Activated T-helper 2 cell treated with anti-CD3 and anti-CD28 coated beads, Interferon-gamma antibody, Interleukin-2, Interleukin-4, amounts not matched to agents 10 μg/mL and 5 μg/mL and 100 μg/mL, durations not matched to agents 14 hours and 24 hours and 36 hours (primary cell): ENCODE data around the gene HPD. TPM values are rescaled to one million over a fixed set of nuclear protein-coding genes. Genes with fewer than 3 reads are reported as not detected.

Experiments
- DNase-seq: peaks from one replicate; pipeline ENCODE4 v3.0.0; 2021; ENCODE audit warnings: low spot score
- H3K27ac Mint-ChIP-seq: one replicate; pipeline ENCODE4 v1.8.0; 2021; ENCODE audit warnings: mixed read lengths
- H3K27me3 Mint-ChIP-seq: one replicate; pipeline ENCODE4 v1.8.0; 2021; ENCODE audit warnings: low read depth, mixed read lengths
- H3K36me3 Mint-ChIP-seq: one replicate; pipeline ENCODE4 v1.8.0; 2021; ENCODE audit warnings: low read depth, mixed read lengths
- H3K4me1 Mint-ChIP-seq: one replicate; pipeline ENCODE4 v1.8.0; 2021; ENCODE audit warnings: low read depth, mixed read lengths
- H3K4me3 Mint-ChIP-seq: one replicate; pipeline ENCODE4 v1.8.0; 2021; ENCODE audit warnings: low read depth, mild to moderate bottlenecking, moderate library complexity, mixed read lengths
- H3K9me3 Mint-ChIP-seq: one replicate; pipeline ENCODE4 v1.8.0; 2021; ENCODE audit warnings: mixed read lengths
- intact Hi-C: fragments of 100-400 bp; cut with micrococcal nuclease; formaldehyde crosslinking; loops from one replicate; pipeline ENCODE4 v1.15.1; 2023
- total RNA-seq: library from RNA; stranded (reverse); gene quantifications from 2 replicates; pipeline ENCODE4 v1.2.3, GENCODE V29; 2022

Gene HPD
- total RNA-seq, 1 donor from 2014 or later: not detected

DNA sequence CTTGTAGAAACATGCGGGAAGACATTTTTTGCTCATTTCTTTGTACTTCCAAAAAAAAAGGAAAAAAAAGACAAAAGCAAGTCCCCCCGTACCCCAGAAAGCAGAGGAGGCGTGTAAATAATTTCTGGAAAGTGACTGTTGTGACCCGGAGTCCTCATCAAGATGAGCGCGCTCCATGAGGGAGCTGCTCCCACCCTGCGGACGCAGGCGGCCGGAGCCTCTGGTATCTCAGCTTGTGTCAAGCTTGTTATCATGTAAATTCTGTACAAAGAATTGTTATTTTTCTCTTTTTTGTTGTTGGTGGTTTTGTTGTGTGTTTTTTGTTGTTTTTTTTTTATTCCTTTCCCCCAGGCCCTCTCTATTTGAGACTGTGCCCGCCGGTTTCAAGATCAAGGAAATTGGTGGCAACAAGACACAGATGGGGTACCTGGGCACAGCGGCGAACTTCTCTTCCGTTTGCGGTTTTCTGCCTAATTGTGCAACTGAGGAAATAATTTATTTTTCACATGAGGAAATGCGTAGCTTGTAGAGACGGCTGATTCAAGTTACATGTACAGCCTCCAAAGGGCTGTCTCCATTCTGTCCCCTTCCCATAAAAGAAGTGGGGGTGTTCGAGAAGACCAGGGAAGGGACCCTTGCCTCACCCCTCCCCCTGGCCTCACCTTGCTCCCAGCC lies 27.0 kb downstream of the HPD start:
- Mint-ChIP-seq H3K9me3 (no peaks in the 10 kb centered on the region), H3K36me3 (peaks cover 44% of the 10 kb centered on the region), H3K27me3 (no peaks in the 10 kb centered on the region), H3K4me3 (no peak overlapping the region), H3K4me1 (no peaks in the 10 kb centered on the region), H3K27ac (no peak overlapping the region)
- no peak for DNase-seq
- intact Hi-C loops: loop anchor here (10.0 kb wide), 1 partner anchor 393 kb away; the partner anchor contains the start of gene DIABLO

DNA sequence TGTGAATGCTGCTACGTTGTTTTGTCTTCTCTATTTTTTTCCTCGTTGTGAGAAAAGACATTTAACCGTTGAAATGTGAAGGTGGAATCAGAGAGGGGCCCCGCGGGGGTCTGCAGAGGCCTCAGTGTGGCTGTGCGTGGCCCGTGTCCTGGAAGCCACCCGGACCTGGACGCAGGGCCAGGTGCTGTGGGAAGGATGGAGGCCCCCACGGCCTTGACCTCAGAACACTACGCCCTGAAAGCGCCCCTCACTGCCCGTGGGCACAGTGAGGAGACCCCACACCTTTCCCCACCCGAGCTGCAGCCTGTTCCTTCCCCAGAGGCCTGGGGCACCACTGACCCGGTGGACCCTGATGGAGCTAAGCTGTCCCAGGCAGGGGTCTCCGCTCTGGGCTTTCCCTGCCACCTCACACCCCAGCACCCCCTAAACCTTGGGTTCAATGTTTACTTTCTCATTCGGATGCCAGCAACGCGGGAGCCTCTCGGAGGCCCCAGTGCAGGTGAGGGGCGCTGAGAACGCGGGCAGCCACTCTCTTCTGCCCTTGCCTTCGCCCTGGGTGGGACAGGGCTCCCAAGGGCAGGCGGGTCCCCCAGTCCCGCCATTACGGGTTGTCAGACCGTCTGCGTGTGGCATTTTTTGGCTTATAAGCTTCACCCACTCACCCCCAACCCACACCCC lies 27.9 kb downstream of the HPD start:
- Mint-ChIP-seq H3K27me3 (no peaks in the 10 kb centered on the region), H3K27ac (no peak overlapping the region), H3K36me3 (peaks cover 52% of the 10 kb centered on the region), H3K4me3 (no peak overlapping the region), H3K9me3 (no peaks in the 10 kb centered on the region), H3K4me1 (no peaks in the 10 kb centered on the region)
- no peak for DNase-seq
- intact Hi-C loops: loop anchor here (10.0 kb wide), 1 partner anchor 394 kb away; the partner anchor contains the start of gene DIABLO

DNA sequence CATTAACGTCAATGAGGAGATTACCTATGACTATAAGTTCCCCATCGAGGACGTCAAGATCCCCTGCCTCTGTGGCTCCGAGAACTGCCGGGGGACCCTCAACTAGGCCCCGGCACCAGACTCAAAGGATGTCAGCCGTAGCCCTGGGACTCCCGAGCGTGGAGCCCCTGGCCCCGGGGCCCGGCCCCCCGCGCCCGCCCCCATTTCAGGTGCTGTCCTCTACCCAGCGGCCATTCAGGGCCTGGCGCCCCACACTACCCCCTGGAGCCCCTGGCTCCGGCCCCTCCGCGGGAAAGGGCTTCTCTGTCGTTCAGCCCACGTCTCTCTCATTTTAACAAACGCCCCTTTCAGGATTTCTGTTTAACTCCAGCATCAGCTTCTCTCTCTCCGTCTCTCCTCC lies 28.5 kb downstream of the HPD start:
- Mint-ChIP-seq H3K9me3 (no peaks in the 10 kb centered on the region), H3K27me3 (no peaks in the 10 kb centered on the region), H3K4me1 (no peaks in the 10 kb centered on the region), H3K27ac (no peak overlapping the region), H3K4me3 (no peak overlapping the region), H3K36me3 (peaks cover 55% of the 10 kb centered on the region)
- intact Hi-C loops: loop anchor here (10.0 kb wide), 1 partner anchor 395 kb away; the partner anchor contains the start of gene DIABLO
- no peak for DNase-seq

DNA sequence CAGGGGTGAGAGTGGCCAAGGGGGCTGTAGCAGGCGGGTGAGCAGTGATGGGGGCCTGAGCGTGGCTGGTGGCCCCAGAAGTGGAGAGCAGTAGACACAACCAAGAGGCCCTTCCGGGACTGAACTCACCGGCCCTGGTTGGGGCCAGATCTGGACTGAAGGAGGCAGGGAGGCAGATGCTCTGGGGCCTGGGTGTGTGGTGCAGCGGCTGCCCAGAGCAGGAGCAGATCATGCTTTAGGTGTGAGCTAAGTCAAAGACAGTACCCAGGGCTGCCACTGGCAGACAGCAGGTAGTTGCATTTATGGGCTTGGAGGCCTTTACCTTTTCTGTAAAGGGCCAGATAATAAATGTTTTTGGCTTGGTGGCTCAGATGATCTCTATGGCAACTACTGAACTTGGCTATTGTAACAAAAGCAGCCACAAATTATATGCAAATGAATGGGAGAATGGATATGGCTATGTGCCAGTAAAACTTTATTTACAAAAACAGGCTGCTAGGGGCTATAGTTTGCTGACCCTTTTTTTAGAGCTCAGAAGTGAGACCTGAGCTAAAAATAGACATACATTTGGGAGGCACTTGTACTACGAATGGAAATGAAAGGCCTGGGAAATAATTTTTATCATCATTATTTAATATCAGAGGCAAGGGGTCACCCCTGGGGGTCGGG lies 29.3 kb downstream of the HPD start:
- no peak for DNase-seq
- no peaks in the 10 kb centered on the region for H3K27me3 Mint-ChIP-seq
- intact Hi-C loops: no loop called here
- H3K4me1 Mint-ChIP-seq: no peaks in the 10 kb centered on the region
- H3K36me3 Mint-ChIP-seq: peaks cover 60% of the 10 kb centered on the region
- H3K27ac Mint-ChIP-seq: no peak overlapping the region
- H3K4me3 Mint-ChIP-seq: no peak overlapping the region
- H3K9me3 Mint-ChIP-seq: no peaks in the 10 kb centered on the region

DNA sequence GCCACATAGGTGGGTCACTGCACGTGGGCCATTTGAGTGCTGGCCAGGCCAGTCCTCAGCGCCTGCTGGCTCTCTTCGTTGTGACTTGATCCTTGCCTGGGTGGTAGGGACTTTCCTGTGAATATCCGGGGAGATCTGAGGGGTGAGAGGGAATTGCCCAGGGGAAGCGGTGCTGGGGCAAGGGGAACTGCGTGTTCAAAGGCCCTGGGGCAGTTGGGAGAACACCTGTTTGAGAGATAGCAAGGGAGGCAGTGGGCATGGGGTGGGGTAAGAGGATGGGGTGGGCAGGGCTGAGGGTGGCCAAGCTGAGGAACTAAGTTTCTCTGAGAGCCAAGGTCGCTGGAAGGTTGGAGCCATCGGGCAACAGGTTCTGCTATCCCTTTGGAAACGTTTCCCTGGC lies 29.8 kb downstream of the HPD start:
- Mint-ChIP-seq H3K9me3 (no peaks in the 10 kb centered on the region), H3K4me1 (no peaks in the 10 kb centered on the region), H3K27me3 (no peaks in the 10 kb centered on the region), H3K4me3 (no peak overlapping the region), H3K27ac (no peak overlapping the region), H3K36me3 (peaks cover 66% of the 10 kb centered on the region)
- no peak for DNase-seq
- intact Hi-C loops: no loop called here

DNA sequence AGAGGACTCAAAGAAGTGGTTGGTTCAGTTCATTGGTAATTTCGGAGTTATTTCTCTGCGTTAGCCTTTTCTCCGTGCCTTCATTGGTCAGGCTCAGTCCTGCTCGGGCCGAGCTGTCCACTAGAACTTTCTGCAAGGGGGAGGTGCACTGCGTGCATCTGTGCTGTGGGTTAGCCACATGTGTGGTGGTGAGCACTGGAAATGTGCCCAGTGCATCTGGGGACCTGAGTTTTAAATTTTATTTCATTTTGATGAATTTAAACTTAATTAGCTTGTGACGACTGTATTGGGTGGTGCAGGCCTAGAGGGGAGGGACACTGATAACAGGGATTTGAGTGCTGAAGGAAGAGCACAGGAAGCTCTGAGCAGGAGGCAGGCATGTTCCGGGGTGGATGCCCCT lies 30.4 kb downstream of the HPD start:
- Mint-ChIP-seq H3K36me3 (peaks cover 71% of the 10 kb centered on the region), H3K4me1 (no peaks in the 10 kb centered on the region), H3K27me3 (no peaks in the 10 kb centered on the region)

DNA sequence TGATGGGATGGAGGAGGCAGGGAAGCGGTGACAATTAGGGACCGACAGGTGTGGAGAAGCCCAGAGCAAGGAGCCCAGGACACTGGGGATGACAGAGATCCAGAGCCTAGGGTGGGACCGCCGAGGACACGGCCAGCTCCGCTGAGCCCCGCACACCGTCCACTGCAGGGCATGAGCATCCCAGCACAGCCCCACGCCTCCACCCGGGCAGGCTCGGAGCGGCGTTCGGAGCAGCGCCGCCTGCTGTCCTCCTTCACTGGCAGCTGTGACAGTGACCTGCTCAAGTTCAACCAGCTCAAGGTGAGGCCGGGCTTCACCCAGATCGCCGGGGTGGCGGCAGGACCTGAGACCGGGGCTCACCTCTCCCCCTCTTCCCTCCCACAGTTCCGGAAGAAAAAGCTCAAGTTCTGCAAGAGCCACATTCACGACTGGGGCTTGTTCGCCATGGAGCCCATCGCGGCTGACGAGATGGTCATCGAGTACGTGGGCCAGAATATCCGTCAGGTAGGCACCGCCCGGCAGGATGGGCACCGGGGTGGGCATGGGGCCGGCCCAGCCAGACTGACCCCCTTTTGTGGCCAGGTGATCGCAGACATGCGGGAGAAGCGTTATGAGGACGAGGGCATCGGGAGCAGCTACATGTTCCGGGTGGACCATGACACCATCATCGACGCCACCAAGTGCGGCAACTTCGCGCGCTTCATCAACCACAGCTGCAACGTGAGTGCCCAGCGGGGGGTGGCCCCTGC lies 31.1 kb downstream of the HPD start:
- Mint-ChIP-seq H3K4me3 (no peak overlapping the region), H3K36me3 (peaks cover 69% of the 10 kb centered on the region), H3K27ac (no peak overlapping the region), H3K4me1 (no peaks in the 10 kb centered on the region), H3K9me3 (no peaks in the 10 kb centered on the region), H3K27me3 (no peaks in the 10 kb centered on the region)
- intact Hi-C loops: no loop called here
- DNase-seq: no peak

More for the DNA sequence above, 30.4 kb downstream of the HPD start:
- Mint-ChIP-seq H3K9me3 (no peaks in the 10 kb centered on the region), H3K4me3 (no peak overlapping the region), H3K27ac (no peak overlapping the region)
- intact Hi-C loops: no loop called here
- no peak for DNase-seq

DNA sequence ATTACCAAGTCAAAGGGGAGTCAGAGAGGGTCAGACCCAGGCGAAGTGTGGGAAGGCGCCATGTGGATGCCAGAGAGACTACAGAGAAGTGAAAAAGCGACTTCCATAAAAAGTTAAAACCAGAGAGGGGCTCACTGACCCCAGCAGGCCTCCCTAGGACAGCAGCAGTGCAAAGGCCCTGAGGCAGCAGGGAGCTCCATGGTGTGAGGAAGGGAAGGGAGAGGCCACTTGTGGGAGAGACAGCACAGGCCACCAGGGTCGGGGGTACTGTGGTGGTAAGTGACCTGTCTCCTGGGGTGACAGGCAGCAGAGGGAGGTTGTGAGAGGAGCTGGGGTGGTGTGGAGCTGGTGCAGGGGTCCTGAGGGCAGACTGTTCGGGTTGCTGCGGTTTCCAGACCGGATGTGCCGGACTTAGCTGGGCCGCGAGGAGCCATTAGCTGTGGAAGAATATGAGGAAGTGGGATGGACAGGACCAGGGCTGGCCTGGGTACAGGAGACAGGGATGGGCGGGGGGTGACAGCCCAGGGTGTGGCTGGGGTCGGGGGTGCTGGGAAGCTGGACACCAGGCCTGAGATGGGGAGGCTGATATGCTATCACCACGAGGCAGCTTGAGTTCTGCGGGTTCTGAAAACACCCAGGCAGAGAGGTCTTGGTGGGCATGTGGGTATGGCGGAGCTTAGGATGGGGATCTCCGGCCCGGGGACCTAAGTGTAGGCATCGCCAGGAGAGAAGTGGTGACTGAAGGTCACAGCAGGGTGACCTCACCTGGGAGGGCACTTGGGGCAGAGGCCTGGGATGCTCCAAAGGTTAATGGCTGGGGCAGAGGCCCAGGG lies 32.1 kb downstream of the HPD start:
- H3K36me3 Mint-ChIP-seq: peaks cover 59% of the 10 kb centered on the region
- DNase-seq: no peak
- H3K4me3 Mint-ChIP-seq: no peak overlapping the region
- H3K27ac Mint-ChIP-seq: no peak overlapping the region
- H3K9me3 Mint-ChIP-seq: no peaks in the 10 kb centered on the region
- intact Hi-C loops: no loop called here
- no peaks in the 10 kb centered on the region for H3K27me3 Mint-ChIP-seq
- no peaks in the 10 kb centered on the region for H3K4me1 Mint-ChIP-seq

DNA sequence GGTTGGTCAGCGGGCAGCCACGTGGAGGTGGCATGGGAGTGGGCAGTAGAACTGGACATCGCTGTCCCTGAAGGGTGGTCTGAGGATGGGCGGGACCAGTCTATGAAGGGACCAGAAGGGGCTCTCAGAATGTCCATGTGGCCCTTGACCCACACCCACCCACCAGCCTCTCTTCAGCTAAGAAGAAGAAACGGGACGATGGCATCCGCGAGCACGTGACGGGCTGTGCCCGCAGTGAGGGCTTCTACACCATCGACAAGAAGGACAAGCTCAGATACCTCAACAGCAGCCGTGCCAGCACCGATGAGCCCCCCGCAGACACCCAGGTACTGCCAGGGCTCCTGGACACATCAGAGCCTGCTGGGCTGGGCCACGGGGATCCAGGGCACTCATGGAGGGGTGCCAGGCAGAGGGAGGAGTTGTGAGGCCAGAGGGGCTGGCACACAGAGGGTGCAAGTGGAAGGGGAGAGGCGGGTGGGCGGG lies 33.6 kb downstream of the HPD start:
- no peaks in the 10 kb centered on the region for H3K27me3 Mint-ChIP-seq
- intact Hi-C loops: no loop called here
- H3K36me3 Mint-ChIP-seq: peaks cover 58% of the 10 kb centered on the region
- no peaks in the 10 kb centered on the region for H3K9me3 Mint-ChIP-seq
- no peak for DNase-seq
- H3K4me1 Mint-ChIP-seq: no peaks in the 10 kb centered on the region
- no peak overlapping the region for H3K27ac Mint-ChIP-seq
- no peak overlapping the region for H3K4me3 Mint-ChIP-seq

DNA sequence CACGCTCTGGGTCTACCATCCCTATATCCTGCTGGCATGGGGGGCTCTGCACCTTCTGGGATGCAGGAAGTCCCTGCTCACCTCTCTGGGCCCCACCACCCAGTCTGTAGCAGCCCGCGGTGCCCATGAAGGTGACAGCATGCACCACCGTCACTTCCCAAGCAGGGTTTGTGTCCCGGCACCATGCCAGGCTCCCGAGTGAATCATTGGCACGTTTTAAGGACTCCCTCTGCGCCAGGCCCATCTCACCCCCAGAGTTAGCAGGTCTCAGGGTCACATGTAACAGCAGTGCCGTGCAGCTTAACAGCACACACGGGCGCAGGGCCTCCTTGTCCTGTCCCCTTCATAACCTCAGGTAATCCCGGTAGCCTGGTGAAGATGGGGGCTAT lies 34.9 kb downstream of the HPD start:
- H3K27ac Mint-ChIP-seq: no peak overlapping the region

DNA sequence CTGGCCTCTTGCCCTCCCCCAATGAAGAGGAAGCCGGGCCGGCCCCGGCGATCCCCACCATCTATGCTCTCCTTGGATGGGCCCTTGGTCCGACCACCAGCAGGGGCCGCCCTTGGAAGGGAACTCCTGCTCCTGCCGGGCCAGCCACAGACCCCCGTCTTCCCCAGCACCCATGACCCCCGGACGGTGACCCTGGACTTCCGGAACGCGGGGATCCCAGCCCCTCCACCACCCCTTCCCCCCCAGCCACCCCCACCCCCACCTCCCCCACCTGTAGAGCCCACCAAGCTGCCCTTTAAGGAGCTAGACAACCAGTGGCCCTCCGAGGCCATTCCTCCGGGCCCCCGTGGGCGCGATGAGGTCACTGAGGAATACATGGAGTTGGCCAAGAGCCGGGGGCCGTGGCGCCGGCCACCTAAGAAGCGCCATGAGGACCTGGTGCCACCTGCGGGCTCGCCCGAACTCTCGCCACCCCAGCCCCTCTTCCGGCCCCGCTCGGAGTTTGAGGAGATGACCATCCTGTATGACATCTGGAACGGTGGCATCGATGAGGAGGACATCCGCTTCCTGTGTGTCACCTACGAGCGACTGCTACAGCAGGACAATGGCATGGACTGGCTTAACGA lies 35.4 kb downstream of the HPD start:
- Mint-ChIP-seq H3K4me3 (no peak overlapping the region), H3K27ac (no peak overlapping the region), H3K9me3 (no peaks in the 10 kb centered on the region), H3K36me3 (peaks cover 49% of the 10 kb centered on the region), H3K4me1 (no peaks in the 10 kb centered on the region), H3K27me3 (no peaks in the 10 kb centered on the region)
- DNase-seq: no peak
- intact Hi-C loops: no loop called here

More for the DNA sequence above, 34.9 kb downstream of the HPD start:
- no peak overlapping the region for H3K4me3 Mint-ChIP-seq
- H3K36me3 Mint-ChIP-seq: peaks cover 53% of the 10 kb centered on the region
- H3K4me1 Mint-ChIP-seq: no peaks in the 10 kb centered on the region
- intact Hi-C loops: no loop called here
- no peak for DNase-seq
- H3K27me3 Mint-ChIP-seq: no peaks in the 10 kb centered on the region
- no peaks in the 10 kb centered on the region for H3K9me3 Mint-ChIP-seq
